ENCODE data around the gene GRIN3B.

Gene GRIN3B

GRCh38 chr19:996051-996838 is 4.0 kb upstream of the GRIN3B start:
- peaks cover 17% of the 10 kb centered on the region for H3K36me3 Mint-ChIP-seq (ENCODE audit: insufficient read depth)
- peaks cover 15% of the 10 kb centered on the region for H3K4me1 Mint-ChIP-seq
- no peaks in the 10 kb centered on the region for H3K9me3 Mint-ChIP-seq
- H3K27me3 Mint-ChIP-seq = peaks cover 21% of the 10 kb centered on the region
- peak overlapping the region; percentile 71 for H3K4me3 Mint-ChIP-seq
- DNase-seq (ENCODE audit: low spot score in 2 of 2) (peak; percentile 83 to 93), ATAC-seq (replicated peaks; ENCODE audit: extremely low read depth, poor library complexity, severe bottlenecking) (peak; percentile 88)
- H3K27ac Mint-ChIP-seq (ENCODE audit: low read depth) = peak overlapping the region; percentile 97

GRCh38 chr19:998064-998463 is 2.2 kb upstream of the GRIN3B start:
- Mint-ChIP-seq H3K27me3 (peaks cover 34% of the 10 kb centered on the region), H3K9me3 (no peaks in the 10 kb centered on the region), H3K36me3 (ENCODE audit: insufficient read depth) (peaks cover 16% of the 10 kb centered on the region), H3K27ac (ENCODE audit: low read depth) (peak overlapping the region; percentile 55), H3K4me1 (peaks cover 18% of the 10 kb centered on the region), H3K4me3 (no peak overlapping the region)
- ATAC-seq (replicated peaks; ENCODE audit: extremely low read depth, poor library complexity, severe bottlenecking) (no peak), DNase-seq (ENCODE audit: low spot score in 2 of 2) (no peak)

GRCh38 chr19:999379-999719 is 870 bp upstream of the GRIN3B start:
- Mint-ChIP-seq H3K36me3 (ENCODE audit: insufficient read depth) (peaks cover 16% of the 10 kb centered on the region), H3K4me1 (peaks cover 18% of the 10 kb centered on the region), H3K27me3 (peaks cover 34% of the 10 kb centered on the region), H3K9me3 (no peaks in the 10 kb centered on the region), H3K4me3 (peak overlapping the region; percentile 60), H3K27ac (ENCODE audit: low read depth) (peak overlapping the region; percentile 88)
- ATAC-seq (replicated peaks; ENCODE audit: extremely low read depth, poor library complexity, severe bottlenecking) (no peak), DNase-seq (ENCODE audit: low spot score in 2 of 2) (no peak)

GRCh38 chr19:1000591-1001537 is 645 bp downstream of the GRIN3B start:
- no peak for DNase-seq (ENCODE audit: low spot score in 2 of 2)
- H3K27ac Mint-ChIP-seq (ENCODE audit: low read depth) = peak overlapping the region; percentile 46
- H3K27me3 Mint-ChIP-seq = peaks cover 34% of the 10 kb centered on the region
- H3K4me1 Mint-ChIP-seq = peaks cover 18% of the 10 kb centered on the region
- peak overlapping the region; percentile 49 for H3K4me3 Mint-ChIP-seq
- H3K9me3 Mint-ChIP-seq = no peaks in the 10 kb centered on the region
- peaks cover 16% of the 10 kb centered on the region for H3K36me3 Mint-ChIP-seq (ENCODE audit: insufficient read depth)
- no peak for ATAC-seq (replicated peaks; ENCODE audit: extremely low read depth, poor library complexity, severe bottlenecking)

GRCh38 chr19:1001538-1002166 is 1.4 kb downstream of the GRIN3B start:
- Mint-ChIP-seq H3K4me1 (peaks cover 11% of the 10 kb centered on the region), H3K27me3 (peaks cover 34% of the 10 kb centered on the region)

GRCh38 chr19:1002600-1002999 is 2.4 kb downstream of the GRIN3B start:
- peak overlapping the region; percentile 79 for H3K27ac Mint-ChIP-seq (ENCODE audit: low read depth)
- ATAC-seq (replicated peaks; ENCODE audit: extremely low read depth, poor library complexity, severe bottlenecking) = no peak
- peaks cover 18% of the 10 kb centered on the region for H3K36me3 Mint-ChIP-seq (ENCODE audit: insufficient read depth)
- no peak for DNase-seq (ENCODE audit: low spot score in 2 of 2)
- no peak overlapping the region for H3K4me3 Mint-ChIP-seq
- peaks cover 34% of the 10 kb centered on the region for H3K27me3 Mint-ChIP-seq
- H3K4me1 Mint-ChIP-seq = peaks cover 7% of the 10 kb centered on the region
- H3K9me3 Mint-ChIP-seq = no peaks in the 10 kb centered on the region

More at GRCh38 chr19:1001538-1002166, 1.4 kb downstream of the GRIN3B start:
- DNase-seq (ENCODE audit: low spot score in 2 of 2) (peak; percentile 55 to 75), ATAC-seq (replicated peaks; ENCODE audit: extremely low read depth, poor library complexity, severe bottlenecking) (peak; percentile 50)
- Mint-ChIP-seq H3K4me3 (peak overlapping the region; percentile 49), H3K36me3 (ENCODE audit: insufficient read depth) (peaks cover 13% of the 10 kb centered on the region), H3K9me3 (no peaks in the 10 kb centered on the region), H3K27ac (ENCODE audit: low read depth) (no peak overlapping the region)

- no peak overlapping the region for H3K27ac Mint-ChIP-seq (ENCODE audit: low read depth)
- no peak for DNase-seq (ENCODE audit: low spot score in 2 of 2)
- no peak for ATAC-seq (replicated peaks; ENCODE audit: extremely low read depth, poor library complexity, severe bottlenecking)
- H3K4me1 Mint-ChIP-seq = peaks cover 7% of the 10 kb centered on the region
- H3K36me3 Mint-ChIP-seq (ENCODE audit: insufficient read depth) = peaks cover 18% of the 10 kb centered on the region
- H3K9me3 Mint-ChIP-seq = no peaks in the 10 kb centered on the region
- H3K4me3 Mint-ChIP-seq = no peak overlapping the region
- H3K27me3 Mint-ChIP-seq = peaks cover 33% of the 10 kb centered on the region
Observed at GRCh38 chr19:1003283-1003682, 3.1 kb downstream of the GRIN3B start.

- H3K4me1 Mint-ChIP-seq = peaks cover 7% of the 10 kb centered on the region
- no peak for DNase-seq (ENCODE audit: low spot score in 2 of 2)
Observed at GRCh38 chr19:1004204-1004802, 4.1 kb downstream of the GRIN3B start.

GRCh38 chr19:1004803-1005664 is 4.8 kb downstream of the GRIN3B start:
- ATAC-seq (replicated peaks; ENCODE audit: extremely low read depth, poor library complexity, severe bottlenecking) (no peak), DNase-seq (ENCODE audit: low spot score in 2 of 2) (no peak)
- Mint-ChIP-seq H3K36me3 (ENCODE audit: insufficient read depth) (peaks cover 24% of the 10 kb centered on the region), H3K4me3 (no peak overlapping the region), H3K27ac (ENCODE audit: low read depth) (no peak overlapping the region), H3K9me3 (no peaks in the 10 kb centered on the region), H3K4me1 (peaks cover 7% of the 10 kb centered on the region), H3K27me3 (peaks cover 18% of the 10 kb centered on the region)

More at GRCh38 chr19:1004204-1004802, 4.1 kb downstream of the GRIN3B start:
- H3K27me3 Mint-ChIP-seq = peaks cover 23% of the 10 kb centered on the region
- peaks cover 19% of the 10 kb centered on the region for H3K36me3 Mint-ChIP-seq (ENCODE audit: insufficient read depth)
- no peaks in the 10 kb centered on the region for H3K9me3 Mint-ChIP-seq
- no peak overlapping the region for H3K4me3 Mint-ChIP-seq
- ATAC-seq (replicated peaks; ENCODE audit: extremely low read depth, poor library complexity, severe bottlenecking) = no peak
- H3K27ac Mint-ChIP-seq (ENCODE audit: low read depth) = no peak overlapping the region

- no peak overlapping the region for H3K4me3 Mint-ChIP-seq
- no peak for DNase-seq (ENCODE audit: low spot score in 2 of 2)
- H3K27me3 Mint-ChIP-seq = peaks cover 9% of the 10 kb centered on the region
- H3K4me1 Mint-ChIP-seq = no peaks in the 10 kb centered on the region
- no peaks in the 10 kb centered on the region for H3K9me3 Mint-ChIP-seq
- H3K27ac Mint-ChIP-seq (ENCODE audit: low read depth) = no peak overlapping the region
- peaks cover 25% of the 10 kb centered on the region for H3K36me3 Mint-ChIP-seq (ENCODE audit: insufficient read depth)
- ATAC-seq (replicated peaks; ENCODE audit: extremely low read depth, poor library complexity, severe bottlenecking) = no peak
Observed at GRCh38 chr19:1006711-1007398, 6.6 kb downstream of the GRIN3B start.

Measured in central memory CD8-positive, alpha-beta T cell (primary cell).